Measurements from ENCODE around the gene TTC39A. TPM values are rescaled to one million over a fixed set of nuclear protein-coding genes. Genes with fewer than 3 reads are reported as not detected.

TTC39A gene
- total and polyA plus RNA-seq, 8 donors, result 10.5 to 28.4 (median 16.0) TPM

- H3K9me3 ChIP-seq, result no peaks in the 10 kb centered on the region
- H3K27me3 ChIP-seq, result no peaks in the 10 kb centered on the region
- ATAC-seq (peak; percentile 36 to 70 (median 63)), FAIRE-seq (no peak), DNase-seq (no peak)
- H3K27ac ChIP-seq, result no peak overlapping the region
- no peaks in the 10 kb centered on the region for H3K36me3 ChIP-seq
- no peak overlapping the region for H3K4me3 ChIP-seq
- H3K4me1 ChIP-seq, result peaks cover 5 to 11% (median 9%) of the 10 kb centered on the region in 3 donors
- no peak for TF ChIP-seq CTCF (IDR thresholded peaks at IDR 0.05)
- WGBS, 2 donors, result 13 to 19% methylated on average over 5 of the region's 5 CpGs
- intact Hi-C loops (cut with DNase I), result no loop called here
Measured at GRCh38 chr1:51283979-51284378, 46.4 kb downstream of the TTC39A start.

- DNase-seq (no peak), ATAC-seq (no peak), FAIRE-seq (no peak)
- H3K4me3 ChIP-seq, result no peak overlapping the region
- H3K36me3 ChIP-seq, result no peaks in the 10 kb centered on the region
- H3K9me3 ChIP-seq, result no peaks in the 10 kb centered on the region
- intact Hi-C loops (cut with DNase I), result no loop called here
- H3K4me1 ChIP-seq, result peaks cover 5 to 11% (median 9%) of the 10 kb centered on the region in 3 donors
- no peak overlapping the region for H3K27ac ChIP-seq
- TF ChIP-seq CTCF (IDR thresholded peaks at IDR 0.05), result no peak
- H3K27me3 ChIP-seq, result no peaks in the 10 kb centered on the region
- WGBS, 2 donors, result 95 to 98% methylated on average over 5 of the region's 5 CpGs
Measured at GRCh38 chr1:51282605-51283004, 47.8 kb downstream of the TTC39A start.

GRCh38 chr1:51281807-51282206 lies 48.6 kb downstream of the TTC39A start:
- no peaks in the 10 kb centered on the region for H3K9me3 ChIP-seq
- DNase-seq (no peak), ATAC-seq (no peak), FAIRE-seq (no peak)
- H3K27ac ChIP-seq, result no peak overlapping the region
- H3K27me3 ChIP-seq, result no peaks in the 10 kb centered on the region
- peaks cover 5 to 11% (median 9%) of the 10 kb centered on the region in 3 donors for H3K4me1 ChIP-seq
- no peaks in the 10 kb centered on the region for H3K36me3 ChIP-seq
- TF ChIP-seq CTCF (IDR thresholded peaks at IDR 0.05), result no peak
- 78 to 80% methylated on average over 5 of the region's 5 CpGs for WGBS, 2 donors
- no peak overlapping the region for H3K4me3 ChIP-seq
- intact Hi-C loops (cut with DNase I), result no loop called here

- Histone ChIP-seq H3K4me1 (peaks cover 5 to 11% (median 9%) of the 10 kb centered on the region in 3 donors), H3K9me3 (no peaks in the 10 kb centered on the region), H3K27me3 (no peaks in the 10 kb centered on the region), H3K4me3 (no peak overlapping the region), H3K27ac (no peak overlapping the region), H3K36me3 (no peaks in the 10 kb centered on the region)
- ATAC-seq (no peak), DNase-seq (no peak), FAIRE-seq (no peak)
- intact Hi-C loops (cut with DNase I), result no loop called here
- no peak for TF ChIP-seq CTCF (IDR thresholded peaks at IDR 0.05)
- 89 to 91% methylated on average over 4 of the region's 4 CpGs for WGBS, 2 donors
Measured at GRCh38 chr1:51280321-51280978, 49.9 kb downstream of the TTC39A start.

- no peaks in the 10 kb centered on the region for H3K27me3 ChIP-seq
- no peak for TF ChIP-seq CTCF (IDR thresholded peaks at IDR 0.05)
- DNase-seq (no peak), FAIRE-seq (no peak), ATAC-seq (no peak)
- H3K36me3 ChIP-seq, result no peaks in the 10 kb centered on the region
- intact Hi-C loops (cut with DNase I), result no loop called here
- no peaks in the 10 kb centered on the region for H3K4me1 ChIP-seq
- no peaks in the 10 kb centered on the region for H3K9me3 ChIP-seq
- no peak overlapping the region for H3K4me3 ChIP-seq
- WGBS, 2 donors, result 77 to 83% methylated on average over 7 of the region's 7 CpGs
- no peak overlapping the region for H3K27ac ChIP-seq
Measured at GRCh38 chr1:51276286-51276685, 54.1 kb downstream of the TTC39A start.

All from pancreas (tissue), 10 donors.